Osteoblast (primary cell): ENCODE data around the gene TTLL3. TPM values are rescaled to one million over a fixed set of nuclear protein-coding genes. Genes with fewer than 3 reads are reported as not detected.

ENCODE experiments used
- DNase-seq: peaks from one replicate; pipeline ENCODE4 v3.0.0; 2011; ENCODE audit warnings: low spot score, mixed read lengths; ENCODE audit not compliant: insufficient read length; ENCODE audit errors: missing footprints
- H2AFZ ChIP-seq: 2 replicates; pipeline ENCODE4 v1.6.0; 2011; ENCODE audit warnings: mild to moderate bottlenecking, low read length
- H3K27ac ChIP-seq: 2 replicates; pipeline ENCODE4 v1.5.1; 2011; ENCODE audit warnings: mild to moderate bottlenecking, low read depth, low read length, moderate library complexity
- H3K27me3 ChIP-seq: 2 replicates; pipeline ENCODE4 v1.6.0; 2012; ENCODE audit warnings: mild to moderate bottlenecking, control low read depth, inconsistent platforms, low read length, moderate library complexity; ENCODE audit not compliant: insufficient read depth
- H3K36me3 ChIP-seq: 2 replicates; pipeline ENCODE4 v1.5.1; 2011; ENCODE audit warnings: mild to moderate bottlenecking, low read length, control low read depth, moderate library complexity; ENCODE audit not compliant: insufficient read depth
- H3K4me1 ChIP-seq: 2 replicates; pipeline ENCODE4 v1.5.1; 2011; ENCODE audit warnings: mild to moderate bottlenecking, low read length, control low read depth, moderate library complexity; ENCODE audit not compliant: insufficient read depth
- H3K4me2 ChIP-seq: 2 replicates; pipeline ENCODE4 v1.6.0; 2011; ENCODE audit warnings: mild to moderate bottlenecking, low read length; ENCODE audit not compliant: insufficient read depth
- H3K4me3 ChIP-seq: fragments of 200-600 bp; sonication (generic); 3 replicates; pipeline ENCODE4 v1.5.1; 2012; ENCODE audit warnings: mild to moderate bottlenecking, low read length, inconsistent platforms; ENCODE audit not compliant: insufficient read depth
- H3K79me2 ChIP-seq: 2 replicates; pipeline ENCODE4 v1.6.0; 2012; ENCODE audit warnings: mild to moderate bottlenecking, low read length, control low read depth, inconsistent platforms; ENCODE audit not compliant: insufficient read depth
- H3K9me3 ChIP-seq: 2 replicates; pipeline ENCODE4 v1.5.1; 2011; ENCODE audit warnings: low read depth, low read length, control low read depth
- H4K20me1 ChIP-seq: 2 replicates; pipeline ENCODE4 v1.6.0; 2012; ENCODE audit warnings: mild to moderate bottlenecking, low read length, control low read depth; ENCODE audit not compliant: insufficient read depth
- total RNA-seq: library from RNA; depleted of rRNA; stranded (reverse); fragments of >200 nt; gene quantifications from 2 replicates; pipeline ENCODE4 v1.2.3, GENCODE V29; 2012
- TF ChIP-seq, protein P1 (sequence below): IDR thresholded peaks from 2 replicates; pipeline ENCODE4 v1.5.1; 2011; ENCODE audit warnings: mild to moderate bottlenecking, low read depth, low read length, moderate library complexity; ENCODE audit errors: extremely low read depth

Gene TTLL3
- total RNA-seq, 1 donor: 31.1 TPM

DNA sequence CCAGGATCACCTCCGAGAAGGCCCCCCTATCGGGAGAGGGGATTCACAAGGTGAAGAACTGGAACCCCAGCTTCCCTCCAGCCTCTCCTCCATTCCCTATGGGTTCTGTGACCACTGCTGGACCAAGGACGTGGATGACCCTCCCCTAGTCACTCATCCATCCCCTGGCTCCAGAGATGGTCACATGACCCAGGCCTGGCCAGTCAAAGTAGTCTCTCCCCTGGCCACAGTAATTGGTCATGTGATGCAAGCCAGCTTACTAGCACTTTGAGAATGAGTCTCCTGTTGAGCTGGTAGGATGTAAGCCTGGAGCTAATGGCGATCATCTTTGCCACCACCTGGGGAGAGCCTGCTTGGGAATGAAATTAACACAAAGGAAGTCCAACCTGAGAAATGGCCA is 44.2 kb upstream of the TTLL3 start:
- H3K36me3 ChIP-seq: peaks cover 22% of the 10 kb centered on the region
- TF ChIP-seq, protein P1, sequence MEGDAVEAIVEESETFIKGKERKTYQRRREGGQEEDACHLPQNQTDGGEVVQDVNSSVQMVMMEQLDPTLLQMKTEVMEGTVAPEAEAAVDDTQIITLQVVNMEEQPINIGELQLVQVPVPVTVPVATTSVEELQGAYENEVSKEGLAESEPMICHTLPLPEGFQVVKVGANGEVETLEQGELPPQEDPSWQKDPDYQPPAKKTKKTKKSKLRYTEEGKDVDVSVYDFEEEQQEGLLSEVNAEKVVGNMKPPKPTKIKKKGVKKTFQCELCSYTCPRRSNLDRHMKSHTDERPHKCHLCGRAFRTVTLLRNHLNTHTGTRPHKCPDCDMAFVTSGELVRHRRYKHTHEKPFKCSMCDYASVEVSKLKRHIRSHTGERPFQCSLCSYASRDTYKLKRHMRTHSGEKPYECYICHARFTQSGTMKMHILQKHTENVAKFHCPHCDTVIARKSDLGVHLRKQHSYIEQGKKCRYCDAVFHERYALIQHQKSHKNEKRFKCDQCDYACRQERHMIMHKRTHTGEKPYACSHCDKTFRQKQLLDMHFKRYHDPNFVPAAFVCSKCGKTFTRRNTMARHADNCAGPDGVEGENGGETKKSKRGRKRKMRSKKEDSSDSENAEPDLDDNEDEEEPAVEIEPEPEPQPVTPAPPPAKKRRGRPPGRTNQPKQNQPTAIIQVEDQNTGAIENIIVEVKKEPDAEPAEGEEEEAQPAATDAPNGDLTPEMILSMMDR: no peak
- H3K27ac ChIP-seq: no peak overlapping the region
- no peaks in the 10 kb centered on the region for H4K20me1 ChIP-seq
- H3K4me3 ChIP-seq: no peak overlapping the region
- peak; percentile 1 for DNase-seq
- H3K9me3 ChIP-seq: no peaks in the 10 kb centered on the region
- no peak overlapping the region for H2AFZ ChIP-seq
- peaks cover 21% of the 10 kb centered on the region for H3K79me2 ChIP-seq
- H3K4me1 ChIP-seq: peaks cover 23% of the 10 kb centered on the region
- H3K27me3 ChIP-seq: no peaks in the 10 kb centered on the region
- H3K4me2 ChIP-seq: no peak overlapping the region

DNA sequence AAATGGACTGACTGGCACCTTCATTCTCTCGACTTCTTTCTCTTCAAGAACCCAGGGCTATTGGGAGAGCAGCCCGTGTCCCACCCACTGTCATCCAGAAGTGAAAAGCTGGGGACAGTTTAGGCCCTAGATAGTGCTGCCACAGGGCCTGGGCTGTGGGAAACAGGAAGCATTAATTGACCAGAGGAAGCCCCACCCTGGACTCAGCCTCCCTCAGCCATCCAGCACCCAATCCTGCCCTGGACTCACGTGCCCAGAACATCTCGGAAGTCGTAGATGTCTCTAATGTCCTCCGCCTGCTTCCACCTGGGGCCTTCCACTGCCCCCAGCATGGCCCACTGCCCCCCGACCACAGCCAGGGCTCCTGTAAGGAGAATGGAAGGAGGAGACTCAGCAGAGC is 42.6 kb upstream of the TTLL3 start:
- Histone ChIP-seq H2AFZ (no peak overlapping the region), H3K4me2 (no peak overlapping the region)
- no peak for DNase-seq

DNA sequence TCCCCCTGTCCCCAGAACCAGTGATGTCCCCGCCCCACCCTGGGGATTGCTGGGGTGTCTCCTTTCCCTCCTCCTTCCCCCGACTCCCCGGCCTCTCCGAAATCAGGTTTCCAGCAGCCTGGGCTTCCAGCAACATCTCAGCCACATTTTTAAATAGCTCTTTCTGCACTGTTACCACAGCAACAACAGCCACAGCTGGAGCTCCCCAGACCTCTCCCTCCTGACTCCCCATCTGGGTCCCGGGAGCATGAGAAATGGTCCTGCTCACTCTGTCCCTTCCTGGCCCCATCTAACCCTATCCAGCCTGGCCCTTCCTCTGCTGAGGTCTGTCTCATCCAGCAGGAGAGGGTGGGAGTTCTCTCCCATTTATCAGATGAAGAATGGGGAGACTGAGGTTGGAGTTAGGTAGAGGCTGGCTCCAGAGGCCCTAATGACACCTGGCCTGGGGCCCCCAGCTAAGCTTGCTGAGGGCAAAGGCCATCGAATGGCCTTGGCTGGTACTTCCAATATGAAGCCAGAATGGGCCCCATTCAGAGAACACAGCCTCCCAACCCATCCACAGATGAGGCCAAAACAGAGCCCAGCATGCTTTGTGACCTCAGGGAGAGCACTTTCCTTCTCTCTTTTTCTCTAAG is 41.8 kb upstream of the TTLL3 start:
- H3K4me3 ChIP-seq: no peak overlapping the region
- peak overlapping the region; percentile 92 for H3K4me2 ChIP-seq

More for the DNA sequence above, 42.6 kb upstream of the TTLL3 start:
- Histone ChIP-seq H3K4me1 (peaks cover 23% of the 10 kb centered on the region), H3K36me3 (peaks cover 13% of the 10 kb centered on the region), H3K79me2 (peaks cover 21% of the 10 kb centered on the region), H3K9me3 (no peaks in the 10 kb centered on the region), H3K27ac (no peak overlapping the region), H4K20me1 (no peaks in the 10 kb centered on the region), H3K27me3 (no peaks in the 10 kb centered on the region), H3K4me3 (no peak overlapping the region)
- TF ChIP-seq, protein P1: no peak

DNA sequence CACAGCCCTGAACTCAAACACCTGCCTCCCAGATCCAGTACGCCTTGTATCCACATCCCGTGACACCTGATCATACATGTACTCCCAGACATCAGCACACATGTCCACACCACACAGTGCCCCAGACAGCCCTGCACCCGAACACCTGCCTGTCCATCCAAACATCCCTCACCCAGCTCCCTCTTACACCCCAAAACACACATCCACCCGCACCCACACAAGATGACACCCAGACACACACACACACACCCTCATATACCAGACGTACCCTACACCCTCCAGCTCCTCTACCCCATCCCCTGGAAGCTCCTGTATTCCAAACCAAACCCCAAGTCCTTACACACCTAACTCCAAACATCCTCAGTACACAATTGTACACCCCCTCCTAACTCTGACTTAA is 41.0 kb upstream of the TTLL3 start:
- H2AFZ ChIP-seq: peak overlapping the region; percentile 38
- H4K20me1 ChIP-seq: no peaks in the 10 kb centered on the region
- peaks cover 23% of the 10 kb centered on the region for H3K4me1 ChIP-seq
- H3K36me3 ChIP-seq: peaks cover 4% of the 10 kb centered on the region
- H3K27me3 ChIP-seq: no peaks in the 10 kb centered on the region
- no peaks in the 10 kb centered on the region for H3K9me3 ChIP-seq
- peak overlapping the region; percentile 52 for H3K27ac ChIP-seq
- peak; percentile 53 for DNase-seq
- TF ChIP-seq, protein P1: no peak
- peak overlapping the region; percentile 78 for H3K4me3 ChIP-seq
- peaks cover 21% of the 10 kb centered on the region for H3K79me2 ChIP-seq
- H3K4me2 ChIP-seq: peak overlapping the region; percentile 92

More for the DNA sequence above, 41.8 kb upstream of the TTLL3 start:
- peaks cover 23% of the 10 kb centered on the region for H3K4me1 ChIP-seq
- peaks cover 5% of the 10 kb centered on the region for H3K36me3 ChIP-seq
- H4K20me1 ChIP-seq: no peaks in the 10 kb centered on the region
- TF ChIP-seq, protein P1: no peak
- no peak overlapping the region for H3K27ac ChIP-seq
- no peaks in the 10 kb centered on the region for H3K9me3 ChIP-seq
- H2AFZ ChIP-seq: no peak overlapping the region
- peaks cover 21% of the 10 kb centered on the region for H3K79me2 ChIP-seq
- H3K27me3 ChIP-seq: no peaks in the 10 kb centered on the region
- DNase-seq: peak; percentile 62
